Peyer's patch (tissue), 4 donors: ENCODE results near the gene PBX4.

Experiments used
- CTCF ChIP-seq, 6 experiments: fragments of 450-650 bp in 4 of 6; fragments of 200-600 bp in 2 of 6; sonication (generic) in 1 of 6; IDR thresholded peaks; one replicate each; pipeline ENCODE4 v1.5.1; 2017 to 2019; ENCODE audit warnings: antibody characterized with exemption in 6 of 6, mild to moderate bottlenecking in 3 of 6, moderate library complexity in 1 of 6
- POLR2A ChIP-seq, 2 donors: fragments of 450-650 bp; IDR thresholded peaks; one replicate each; pipeline ENCODE4 v1.5.1; 2017; ENCODE audit warnings: antibody characterized with exemption in 2 of 2, mild to moderate bottlenecking in 2 of 2, moderate library complexity in 2 of 2

DNA sequence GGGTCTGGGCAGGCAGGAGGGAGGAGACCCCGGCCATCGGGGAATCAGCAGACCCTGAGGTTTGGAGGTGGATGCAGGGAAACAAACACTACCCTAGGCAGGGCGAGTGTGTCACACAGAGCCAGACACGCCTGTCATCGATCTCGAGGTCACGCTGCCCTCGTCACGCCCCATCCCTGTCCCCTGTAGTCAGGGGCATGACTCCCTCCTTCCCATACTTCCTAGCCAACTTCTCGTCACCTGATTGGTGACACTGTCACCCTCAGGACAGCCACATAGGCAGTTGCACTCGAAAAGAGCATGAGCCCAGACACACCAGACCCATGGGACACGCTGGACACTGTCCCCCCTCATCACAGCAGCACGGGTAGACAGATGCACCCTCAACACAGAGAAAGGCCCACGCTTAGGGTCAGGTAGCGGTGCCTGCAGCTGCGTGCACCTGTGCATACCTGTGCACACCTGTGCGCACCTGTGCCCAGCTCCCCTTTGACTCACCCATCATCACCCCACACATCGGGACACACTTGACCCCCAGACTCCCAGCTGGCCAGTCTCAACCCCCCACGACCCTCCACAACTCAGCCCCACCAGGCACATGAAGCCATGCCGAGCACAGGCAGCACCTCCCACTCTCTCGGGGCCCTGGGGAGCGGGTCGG is 68.6 kb downstream of the PBX4 start:
- TF ChIP-seq CTCF (IDR thresholded peaks at IDR 0.05) = no peak
- no peak for TF ChIP-seq POLR2A (IDR thresholded peaks at IDR 0.05)
